PC-3 (cell line): ENCODE results near the gene MYH10.
A peak's percentile ranks its signal among the peaks of the same experiment; 100 is the strongest.

Source experiments
- CTCF ChIP-seq: fragments of 300-600 bp; sonication (generic); conservative IDR thresholded peaks from 2 replicates; pipeline ENCODE4 v1.5.1; 2017; ENCODE audit warnings: antibody characterized with exemption, low read depth, mild to moderate bottlenecking, low read length
- EZH2 ChIP-seq: fragments of 300-600 bp; sonication (generic); IDR thresholded peaks from one replicate; pipeline ENCODE4 v1.6.1; 2017; ENCODE audit warnings: antibody characterized with exemption, mild to moderate bottlenecking, low read length; ENCODE audit not compliant: unreplicated experiment
- EZH2phosphoT487 ChIP-seq: fragments of 300-600 bp; sonication (generic); IDR thresholded peaks from 2 replicates; pipeline ENCODE4 v1.6.1; 2018; ENCODE audit warnings: mild to moderate bottlenecking, antibody characterized with exemption, low read length, borderline replicate concordance

GRCh38 chr17:8572764-8573163, 57.8 kb downstream of the MYH10 start:
- peak; percentile 48 for TF ChIP-seq CTCF
- TF ChIP-seq EZH2: no peak
- no peak for TF ChIP-seq EZH2phosphoT487
